GM21423 (cell line): ENCODE data around the gene NPNT.
"Not testable (repeated sequence)": the region's sequence is repeated elsewhere in the genome, so short reads cannot be mapped to it uniquely, and the experiment has no call there.

ENCODE experiments used
- ATAC-seq: cut with Tn5 transposase; IDR thresholded peaks from one replicate; pipeline ENCODE4 v1.9.1; 2021; ENCODE audit warnings: mild to moderate bottlenecking, moderate library complexity; ENCODE audit not compliant: unreplicated experiment

Gene NPNT

GRCh38 chr4:105894660-105895582 lies at the start of gene NPNT:
Gene NPNT (plus strand): TSS chr4:105895471. CDS start chr4:105895653, 182 bp downstream.
- ATAC-seq = peak; percentile 41

DNA sequence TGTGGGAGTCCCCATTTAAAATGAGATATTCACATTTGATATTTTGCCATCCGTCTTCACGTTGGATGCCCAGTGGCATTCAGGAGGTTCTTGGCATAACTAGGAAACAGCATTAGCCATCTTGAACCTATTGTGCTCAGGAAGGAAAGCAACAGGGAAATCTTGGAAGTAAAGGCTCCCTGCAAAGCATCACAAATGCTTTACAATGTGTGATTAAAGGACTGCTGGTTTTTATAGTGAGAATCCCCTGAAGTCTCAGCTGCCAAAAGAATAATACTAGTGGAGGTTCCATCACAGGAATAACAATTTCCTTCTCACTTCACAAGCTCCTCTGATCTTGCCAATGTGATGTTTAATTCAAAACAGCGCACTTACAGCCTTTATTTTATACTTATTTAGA lies 49.7 kb upstream of the NPNT start:
- ATAC-seq = no peak

DNA sequence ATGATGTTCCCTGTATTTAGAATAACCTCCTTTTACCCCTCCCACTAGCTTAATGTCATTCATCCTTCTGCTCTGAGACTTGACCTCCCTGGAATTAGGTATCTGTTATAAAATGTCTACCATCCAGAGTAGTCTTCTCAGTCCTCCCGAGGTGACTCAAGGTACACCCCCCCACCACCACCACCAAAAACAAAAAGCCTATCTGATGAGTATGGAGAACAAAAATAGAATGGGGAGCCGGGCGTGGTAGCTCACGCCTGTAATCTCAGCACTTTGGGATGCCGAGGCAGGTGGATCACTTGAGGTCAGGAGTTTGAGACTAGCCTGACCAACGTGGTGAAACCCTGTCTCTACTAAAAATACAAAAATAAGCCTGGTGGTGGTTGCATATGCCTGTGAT lies 46.9 kb upstream of the NPNT start:
- ATAC-seq = not testable (repeated sequence)

- no peak for ATAC-seq
Measured at GRCh38 chr4:105851196-105851595, 44.1 kb upstream of the NPNT start.

- ATAC-seq = not testable (repeated sequence)
Measured at GRCh38 chr4:105852230-105852629, 43.0 kb upstream of the NPNT start.

DNA sequence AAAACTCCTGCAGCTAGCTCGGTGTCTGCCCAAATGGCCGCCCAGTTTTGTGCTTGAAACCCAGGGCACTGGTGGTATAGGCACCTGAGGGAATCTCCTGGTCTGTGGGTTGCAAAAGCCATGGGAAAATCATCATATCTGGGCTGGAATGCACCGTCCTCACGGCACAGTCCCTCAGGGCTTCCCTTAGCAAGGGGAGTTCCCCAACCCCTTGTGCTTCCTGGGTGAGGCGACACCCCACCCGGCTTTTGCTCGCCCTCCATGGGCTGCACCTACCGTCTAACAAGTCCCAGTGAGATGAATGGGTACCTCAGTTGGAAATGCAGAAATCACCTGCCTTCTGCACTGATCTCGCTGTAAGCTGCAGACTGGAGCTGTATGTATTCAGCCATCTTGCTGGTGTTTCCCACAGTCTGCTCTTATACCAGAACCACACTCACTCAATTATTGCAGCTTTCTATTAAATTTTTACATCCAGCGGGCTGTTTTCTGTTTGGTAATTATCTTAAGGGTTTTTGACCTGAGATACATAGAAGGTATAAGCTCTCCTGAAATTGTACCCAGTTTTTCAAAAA lies 36.7 kb upstream of the NPNT start:
- no peak for ATAC-seq

GRCh38 chr4:105859233-105859632 lies 36.0 kb upstream of the NPNT start:
- no peak for ATAC-seq

GRCh38 chr4:105870963-105871362 lies 24.3 kb upstream of the NPNT start:
- ATAC-seq = no peak

GRCh38 chr4:105871997-105872396 lies 23.3 kb upstream of the NPNT start:
- no peak for ATAC-seq

GRCh38 chr4:105875233-105875632 lies 20.0 kb upstream of the NPNT start:
- ATAC-seq = no peak

GRCh38 chr4:105878668-105879067 lies 16.6 kb upstream of the NPNT start:
- ATAC-seq = no peak

- no peak for ATAC-seq
Measured at GRCh38 chr4:105887508-105887907, 7.8 kb upstream of the NPNT start.

- ATAC-seq = peak; percentile 38
Measured at GRCh38 chr4:105895583-105896460, 551 bp downstream of the NPNT start.

GRCh38 chr4:105896461-105896942 lies 1.2 kb downstream of the NPNT start:
- peak; percentile 7 for ATAC-seq

GRCh38 chr4:105896984-105897775 lies 1.9 kb downstream of the NPNT start:
- ATAC-seq = no peak

GRCh38 chr4:105900541-105900940 lies 5.3 kb downstream of the NPNT start:
- no peak for ATAC-seq

GRCh38 chr4:105902550-105903262 lies 7.4 kb downstream of the NPNT start:
- no peak for ATAC-seq

GRCh38 chr4:105909787-105910281 lies 14.6 kb downstream of the NPNT start:
- ATAC-seq = no peak

DNA sequence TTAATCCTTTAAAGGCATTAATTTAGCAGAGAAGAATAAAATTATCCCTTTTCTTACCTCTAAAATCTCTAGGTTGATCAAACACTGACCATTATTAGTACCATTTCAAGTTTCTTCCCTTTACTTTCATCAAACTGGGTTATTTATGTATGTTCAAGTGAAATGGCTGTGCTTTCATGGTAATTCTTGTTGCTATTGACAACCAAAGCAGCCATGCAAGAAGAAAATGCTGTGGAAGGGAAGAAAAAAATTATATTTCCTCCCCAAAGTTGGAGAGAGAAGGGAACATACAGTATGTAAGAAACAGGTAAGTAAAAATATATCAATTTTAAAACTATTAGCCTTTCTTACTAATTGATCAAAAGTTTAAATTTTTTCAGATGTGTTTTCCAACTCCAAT lies 16.2 kb downstream of the NPNT start:
- ATAC-seq = no peak

DNA sequence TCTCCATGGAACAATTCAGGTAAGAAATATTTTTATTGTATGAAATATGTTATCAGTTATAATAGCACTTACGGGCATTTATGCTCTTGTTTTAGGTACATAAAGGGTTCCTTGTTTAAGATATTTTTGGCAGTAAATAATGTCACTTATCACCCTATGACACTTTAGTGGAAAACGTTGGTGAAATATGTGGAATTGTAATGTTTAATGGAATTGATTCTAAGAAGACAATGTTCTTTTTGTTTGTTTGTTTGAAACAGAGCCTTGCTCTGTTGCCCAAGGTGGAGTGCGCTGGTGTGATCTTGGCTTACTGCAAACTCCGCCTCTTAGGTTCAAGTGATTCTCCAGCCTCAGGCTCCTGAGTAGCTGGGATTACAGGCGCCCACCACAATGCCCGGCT lies 17.4 kb downstream of the NPNT start:
- no peak for ATAC-seq
